ENCODE results near the gene HIGD2A. TPM values are rescaled to one million over a fixed set of nuclear protein-coding genes. Genes with fewer than 3 reads are reported as not detected.

The HIGD2A gene
- total and polyA plus RNA-seq, 2 experiments from 2014 or later, result 67.7 to 194 TPM

DNA sequence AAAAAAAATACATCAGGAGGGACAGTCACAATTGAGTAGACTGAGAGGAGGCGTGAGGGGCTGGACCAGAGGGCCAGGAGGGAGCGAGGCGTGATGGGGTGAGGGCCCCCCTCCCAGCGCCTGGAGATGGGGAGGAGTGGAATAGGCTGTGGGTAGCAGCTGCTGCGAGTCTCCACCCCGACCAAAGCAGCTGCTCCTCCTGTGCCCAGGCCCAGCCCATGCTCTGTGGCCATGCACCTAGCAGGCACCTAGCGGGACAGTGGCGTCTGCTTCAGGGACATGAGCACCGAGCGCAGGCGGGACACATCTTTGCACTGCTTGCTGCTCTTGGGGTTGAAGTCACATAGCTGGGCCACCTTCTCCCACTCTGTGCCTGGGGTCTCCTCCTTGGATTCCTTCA, 4.0 kb downstream of the HIGD2A start:
- Histone ChIP-seq H3K9me2 (ENCODE audit: insufficient read depth) (no peaks in the 10 kb centered on the region), H3K27me3 (ENCODE audit: insufficient read depth) (no peaks in the 10 kb centered on the region), H3K4me1 (ENCODE audit: insufficient read depth) (peaks cover under 1% of the 10 kb centered on the region; the same call in 1 of the 2 replicates), H3K4me2 (no peak overlapping the region), H3K79me2 (replicated peaks; ENCODE audit: insufficient read depth) (peaks cover 8% of the 10 kb centered on the region), H3K27ac (ENCODE audit: low read depth) (no peak overlapping the region), H3K36me3 (ENCODE audit: insufficient read depth) (no peaks in the 10 kb centered on the region), H3K4me3 (no peak overlapping the region), H3F3A (replicated peaks; ENCODE audit: low read depth) (no peaks in the 10 kb centered on the region), H4K20me1 (replicated peaks; ENCODE audit: insufficient read depth) (no peaks in the 10 kb centered on the region), H2AFZ (no peak overlapping the region)
- ATAC-seq (no peak), DNase-seq (ENCODE audit: low spot score) (no peak)
- Mint-ChIP-seq H3K4me3 (no peak overlapping the region), H3K27me3 (ENCODE audit: insufficient read depth, low read depth, poor library complexity) (peaks cover 16% of the 10 kb centered on the region), H3K36me3 (ENCODE audit: low read depth) (peaks cover 20% of the 10 kb centered on the region), H3K4me1 (peaks cover 7% of the 10 kb centered on the region; the same call in 1 of the 3 replicates), H3K27ac (no peak overlapping the region), H3K9me3 (no peaks in the 10 kb centered on the region; the same call in 2 of the 3 replicates)
- no peak for TF ChIP-seq POLR2AphosphoS5 (IDR thresholded peaks at IDR 0.05; ENCODE audit: low read depth)
- no peak for TF ChIP-seq STAT1 (IDR thresholded peaks at IDR 0.05; ENCODE audit: unreplicated experiment)
- TF ChIP-seq ZNF114 (CRISPR knock-in tag; IDR thresholded peaks at IDR 0.05), result no peak
- TF ChIP-seq JUNB (IDR thresholded peaks at IDR 0.05; ENCODE audit: unreplicated experiment), result no peak
- TF ChIP-seq ZNF331 (CRISPR knock-in tag; IDR thresholded peaks at IDR 0.05; ENCODE audit: low read depth), result no peak
- no peak for TF ChIP-seq EZH2 (IDR thresholded peaks at IDR 0.05; ENCODE audit: low read depth, unreplicated experiment)
- TF ChIP-seq, protein P1, sequence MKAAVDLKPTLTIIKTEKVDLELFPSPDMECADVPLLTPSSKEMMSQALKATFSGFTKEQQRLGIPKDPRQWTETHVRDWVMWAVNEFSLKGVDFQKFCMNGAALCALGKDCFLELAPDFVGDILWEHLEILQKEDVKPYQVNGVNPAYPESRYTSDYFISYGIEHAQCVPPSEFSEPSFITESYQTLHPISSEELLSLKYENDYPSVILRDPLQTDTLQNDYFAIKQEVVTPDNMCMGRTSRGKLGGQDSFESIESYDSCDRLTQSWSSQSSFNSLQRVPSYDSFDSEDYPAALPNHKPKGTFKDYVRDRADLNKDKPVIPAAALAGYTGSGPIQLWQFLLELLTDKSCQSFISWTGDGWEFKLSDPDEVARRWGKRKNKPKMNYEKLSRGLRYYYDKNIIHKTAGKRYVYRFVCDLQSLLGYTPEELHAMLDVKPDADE (IDR thresholded peaks at IDR 0.05), result no peak
- TF ChIP-seq NANOG (IDR thresholded peaks at IDR 0.05; ENCODE audit: borderline replicate concordance), result no peak
- TF ChIP-seq, protein P2, sequence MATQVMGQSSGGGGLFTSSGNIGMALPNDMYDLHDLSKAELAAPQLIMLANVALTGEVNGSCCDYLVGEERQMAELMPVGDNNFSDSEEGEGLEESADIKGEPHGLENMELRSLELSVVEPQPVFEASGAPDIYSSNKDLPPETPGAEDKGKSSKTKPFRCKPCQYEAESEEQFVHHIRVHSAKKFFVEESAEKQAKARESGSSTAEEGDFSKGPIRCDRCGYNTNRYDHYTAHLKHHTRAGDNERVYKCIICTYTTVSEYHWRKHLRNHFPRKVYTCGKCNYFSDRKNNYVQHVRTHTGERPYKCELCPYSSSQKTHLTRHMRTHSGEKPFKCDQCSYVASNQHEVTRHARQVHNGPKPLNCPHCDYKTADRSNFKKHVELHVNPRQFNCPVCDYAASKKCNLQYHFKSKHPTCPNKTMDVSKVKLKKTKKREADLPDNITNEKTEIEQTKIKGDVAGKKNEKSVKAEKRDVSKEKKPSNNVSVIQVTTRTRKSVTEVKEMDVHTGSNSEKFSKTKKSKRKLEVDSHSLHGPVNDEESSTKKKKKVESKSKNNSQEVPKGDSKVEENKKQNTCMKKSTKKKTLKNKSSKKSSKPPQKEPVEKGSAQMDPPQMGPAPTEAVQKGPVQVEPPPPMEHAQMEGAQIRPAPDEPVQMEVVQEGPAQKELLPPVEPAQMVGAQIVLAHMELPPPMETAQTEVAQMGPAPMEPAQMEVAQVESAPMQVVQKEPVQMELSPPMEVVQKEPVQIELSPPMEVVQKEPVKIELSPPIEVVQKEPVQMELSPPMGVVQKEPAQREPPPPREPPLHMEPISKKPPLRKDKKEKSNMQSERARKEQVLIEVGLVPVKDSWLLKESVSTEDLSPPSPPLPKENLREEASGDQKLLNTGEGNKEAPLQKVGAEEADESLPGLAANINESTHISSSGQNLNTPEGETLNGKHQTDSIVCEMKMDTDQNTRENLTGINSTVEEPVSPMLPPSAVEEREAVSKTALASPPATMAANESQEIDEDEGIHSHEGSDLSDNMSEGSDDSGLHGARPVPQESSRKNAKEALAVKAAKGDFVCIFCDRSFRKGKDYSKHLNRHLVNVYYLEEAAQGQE (IDR thresholded peaks at IDR 0.05; ENCODE audit: unreplicated experiment), result no peak
- TF ChIP-seq, protein P3, sequence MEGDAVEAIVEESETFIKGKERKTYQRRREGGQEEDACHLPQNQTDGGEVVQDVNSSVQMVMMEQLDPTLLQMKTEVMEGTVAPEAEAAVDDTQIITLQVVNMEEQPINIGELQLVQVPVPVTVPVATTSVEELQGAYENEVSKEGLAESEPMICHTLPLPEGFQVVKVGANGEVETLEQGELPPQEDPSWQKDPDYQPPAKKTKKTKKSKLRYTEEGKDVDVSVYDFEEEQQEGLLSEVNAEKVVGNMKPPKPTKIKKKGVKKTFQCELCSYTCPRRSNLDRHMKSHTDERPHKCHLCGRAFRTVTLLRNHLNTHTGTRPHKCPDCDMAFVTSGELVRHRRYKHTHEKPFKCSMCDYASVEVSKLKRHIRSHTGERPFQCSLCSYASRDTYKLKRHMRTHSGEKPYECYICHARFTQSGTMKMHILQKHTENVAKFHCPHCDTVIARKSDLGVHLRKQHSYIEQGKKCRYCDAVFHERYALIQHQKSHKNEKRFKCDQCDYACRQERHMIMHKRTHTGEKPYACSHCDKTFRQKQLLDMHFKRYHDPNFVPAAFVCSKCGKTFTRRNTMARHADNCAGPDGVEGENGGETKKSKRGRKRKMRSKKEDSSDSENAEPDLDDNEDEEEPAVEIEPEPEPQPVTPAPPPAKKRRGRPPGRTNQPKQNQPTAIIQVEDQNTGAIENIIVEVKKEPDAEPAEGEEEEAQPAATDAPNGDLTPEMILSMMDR (conservative IDR thresholded peaks at IDR 0.05; ENCODE audit: low read depth in 2 of 2), result no peak
- TF ChIP-seq EZH2phosphoT487 (IDR thresholded peaks at IDR 0.05; ENCODE audit: unreplicated experiment), result no peak
- TF ChIP-seq CREB1 (CRISPR knock-in tag; IDR thresholded peaks at IDR 0.05; ENCODE audit: low read depth), result no peak
- TF ChIP-seq, protein P4, sequence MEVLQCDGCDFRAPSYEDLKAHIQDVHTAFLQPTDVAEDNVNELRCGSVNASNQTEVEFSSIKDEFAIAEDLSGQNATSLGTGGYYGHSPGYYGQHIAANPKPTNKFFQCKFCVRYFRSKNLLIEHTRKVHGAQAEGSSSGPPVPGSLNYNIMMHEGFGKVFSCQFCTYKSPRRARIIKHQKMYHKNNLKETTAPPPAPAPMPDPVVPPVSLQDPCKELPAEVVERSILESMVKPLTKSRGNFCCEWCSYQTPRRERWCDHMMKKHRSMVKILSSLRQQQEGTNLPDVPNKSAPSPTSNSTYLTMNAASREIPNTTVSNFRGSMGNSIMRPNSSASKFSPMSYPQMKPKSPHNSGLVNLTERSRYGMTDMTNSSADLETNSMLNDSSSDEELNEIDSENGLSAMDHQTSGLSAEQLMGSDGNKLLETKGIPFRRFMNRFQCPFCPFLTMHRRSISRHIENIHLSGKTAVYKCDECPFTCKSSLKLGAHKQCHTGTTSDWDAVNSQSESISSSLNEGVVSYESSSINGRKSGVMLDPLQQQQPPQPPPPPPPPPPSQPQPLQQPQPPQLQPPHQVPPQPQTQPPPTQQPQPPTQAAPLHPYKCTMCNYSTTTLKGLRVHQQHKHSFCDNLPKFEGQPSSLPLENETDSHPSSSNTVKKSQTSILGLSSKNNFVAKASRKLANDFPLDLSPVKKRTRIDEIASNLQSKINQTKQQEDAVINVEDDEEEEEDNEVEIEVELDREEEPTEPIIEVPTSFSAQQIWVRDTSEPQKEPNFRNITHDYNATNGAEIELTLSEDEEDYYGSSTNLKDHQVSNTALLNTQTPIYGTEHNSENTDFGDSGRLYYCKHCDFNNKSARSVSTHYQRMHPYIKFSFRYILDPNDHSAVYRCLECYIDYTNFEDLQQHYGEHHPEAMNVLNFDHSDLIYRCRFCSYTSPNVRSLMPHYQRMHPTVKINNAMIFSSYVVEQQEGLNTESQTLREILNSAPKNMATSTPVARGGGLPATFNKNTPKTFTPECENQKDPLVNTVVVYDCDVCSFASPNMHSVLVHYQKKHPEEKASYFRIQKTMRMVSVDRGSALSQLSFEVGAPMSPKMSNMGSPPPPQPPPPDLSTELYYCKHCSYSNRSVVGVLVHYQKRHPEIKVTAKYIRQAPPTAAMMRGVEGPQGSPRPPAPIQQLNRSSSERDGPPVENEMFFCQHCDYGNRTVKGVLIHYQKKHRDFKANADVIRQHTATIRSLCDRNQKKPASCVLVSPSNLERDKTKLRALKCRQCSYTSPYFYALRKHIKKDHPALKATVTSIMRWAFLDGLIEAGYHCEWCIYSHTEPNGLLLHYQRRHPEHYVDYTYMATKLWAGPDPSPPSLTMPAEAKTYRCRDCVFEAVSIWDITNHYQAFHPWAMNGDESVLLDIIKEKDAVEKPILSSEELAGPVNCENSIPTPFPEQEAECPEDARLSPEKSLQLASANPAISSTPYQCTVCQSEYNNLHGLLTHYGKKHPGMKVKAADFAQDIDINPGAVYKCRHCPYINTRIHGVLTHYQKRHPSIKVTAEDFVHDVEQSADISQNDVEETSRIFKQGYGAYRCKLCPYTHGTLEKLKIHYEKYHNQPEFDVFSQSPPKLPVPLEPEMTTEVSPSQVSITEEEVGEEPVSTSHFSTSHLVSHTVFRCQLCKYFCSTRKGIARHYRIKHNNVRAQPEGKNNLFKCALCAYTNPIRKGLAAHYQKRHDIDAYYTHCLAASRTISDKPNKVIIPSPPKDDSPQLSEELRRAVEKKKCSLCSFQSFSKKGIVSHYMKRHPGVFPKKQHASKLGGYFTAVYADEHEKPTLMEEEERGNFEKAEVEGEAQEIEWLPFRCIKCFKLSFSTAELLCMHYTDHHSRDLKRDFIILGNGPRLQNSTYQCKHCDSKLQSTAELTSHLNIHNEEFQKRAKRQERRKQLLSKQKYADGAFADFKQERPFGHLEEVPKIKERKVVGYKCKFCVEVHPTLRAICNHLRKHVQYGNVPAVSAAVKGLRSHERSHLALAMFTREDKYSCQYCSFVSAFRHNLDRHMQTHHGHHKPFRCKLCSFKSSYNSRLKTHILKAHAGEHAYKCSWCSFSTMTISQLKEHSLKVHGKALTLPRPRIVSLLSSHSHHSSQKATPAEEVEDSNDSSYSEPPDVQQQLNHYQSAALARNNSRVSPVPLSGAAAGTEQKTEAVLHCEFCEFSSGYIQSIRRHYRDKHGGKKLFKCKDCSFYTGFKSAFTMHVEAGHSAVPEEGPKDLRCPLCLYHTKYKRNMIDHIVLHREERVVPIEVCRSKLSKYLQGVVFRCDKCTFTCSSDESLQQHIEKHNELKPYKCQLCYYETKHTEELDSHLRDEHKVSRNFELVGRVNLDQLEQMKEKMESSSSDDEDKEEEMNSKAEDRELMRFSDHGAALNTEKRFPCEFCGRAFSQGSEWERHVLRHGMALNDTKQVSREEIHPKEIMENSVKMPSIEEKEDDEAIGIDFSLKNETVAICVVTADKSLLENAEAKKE (CRISPR knock-in tag; IDR thresholded peaks at IDR 0.05), result no peak

All from GM23338 (cell line).